Sigmoid colon (tissue), 4 donors: Measurements from ENCODE around the gene TSNAXIP1.
"Not testable (repeated sequence)": the region's sequence is repeated elsewhere in the genome, so short reads cannot be mapped to it uniquely, and the experiment has no call there.

Source experiments
- EP300 ChIP-seq, 4 donors: sonication (generic); formaldehyde crosslinking; IDR thresholded peaks; one replicate each; pipeline ENCODE4 v1.6.1; 2017; ENCODE audit warnings: antibody characterized with exemption in 4 of 4
- POLR2A ChIP-seq, 2 donors: fragments of 450-650 bp; IDR thresholded peaks; one replicate each; pipeline ENCODE4 v1.6.1; 2016; ENCODE audit warnings: antibody characterized with exemption in 2 of 2, mild to moderate bottlenecking in 2 of 2, moderate library complexity in 2 of 2
- POLR2AphosphoS5 ChIP-seq, 4 donors: sonication (generic); formaldehyde crosslinking; IDR thresholded peaks; one replicate each; pipeline ENCODE4 v1.6.1; 2017; ENCODE audit warnings: antibody characterized with exemption in 4 of 4
- TF ChIP-seq, protein P1 (sequence below), 4 experiments: fragments of 450-650 bp in 3 of 4; fragments of 200-600 bp in 1 of 4; IDR thresholded peaks; one replicate each; pipeline ENCODE4 v1.5.1; 2016 to 2019; ENCODE audit warnings: antibody characterized with exemption in 4 of 4, mild to moderate bottlenecking in 3 of 4, moderate library complexity in 2 of 4

DNA sequence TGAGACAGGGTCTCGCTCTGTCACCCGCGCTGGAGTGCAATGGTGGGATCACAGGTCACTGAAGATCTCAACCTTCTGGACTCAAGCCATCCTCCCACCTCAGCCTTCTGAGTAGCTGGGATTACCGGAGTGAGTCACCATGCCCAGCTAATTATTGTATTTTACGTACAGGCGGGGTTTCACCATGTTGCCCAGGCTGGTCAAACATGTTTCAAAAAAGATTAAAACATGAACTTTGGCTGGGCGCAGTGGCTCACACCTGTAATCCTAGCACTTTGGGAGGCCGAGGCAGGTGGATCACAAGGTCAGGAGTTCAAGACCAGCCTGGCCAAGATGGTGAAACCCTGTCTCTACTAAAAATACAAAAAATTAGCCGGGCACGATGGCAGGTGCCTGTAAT, 30.5 kb downstream of the TSNAXIP1 start:
- TF ChIP-seq, protein P1, sequence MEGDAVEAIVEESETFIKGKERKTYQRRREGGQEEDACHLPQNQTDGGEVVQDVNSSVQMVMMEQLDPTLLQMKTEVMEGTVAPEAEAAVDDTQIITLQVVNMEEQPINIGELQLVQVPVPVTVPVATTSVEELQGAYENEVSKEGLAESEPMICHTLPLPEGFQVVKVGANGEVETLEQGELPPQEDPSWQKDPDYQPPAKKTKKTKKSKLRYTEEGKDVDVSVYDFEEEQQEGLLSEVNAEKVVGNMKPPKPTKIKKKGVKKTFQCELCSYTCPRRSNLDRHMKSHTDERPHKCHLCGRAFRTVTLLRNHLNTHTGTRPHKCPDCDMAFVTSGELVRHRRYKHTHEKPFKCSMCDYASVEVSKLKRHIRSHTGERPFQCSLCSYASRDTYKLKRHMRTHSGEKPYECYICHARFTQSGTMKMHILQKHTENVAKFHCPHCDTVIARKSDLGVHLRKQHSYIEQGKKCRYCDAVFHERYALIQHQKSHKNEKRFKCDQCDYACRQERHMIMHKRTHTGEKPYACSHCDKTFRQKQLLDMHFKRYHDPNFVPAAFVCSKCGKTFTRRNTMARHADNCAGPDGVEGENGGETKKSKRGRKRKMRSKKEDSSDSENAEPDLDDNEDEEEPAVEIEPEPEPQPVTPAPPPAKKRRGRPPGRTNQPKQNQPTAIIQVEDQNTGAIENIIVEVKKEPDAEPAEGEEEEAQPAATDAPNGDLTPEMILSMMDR (IDR thresholded peaks at IDR 0.05): not testable (repeated sequence)
- TF ChIP-seq POLR2AphosphoS5, EP300, POLR2A (IDR thresholded peaks at IDR 0.05): not testable (repeated sequence)
